Small intestine (tissue), 7 donors: ENCODE results near the gene ARID5B. TPM values are rescaled to one million over a fixed set of nuclear protein-coding genes. Genes with fewer than 3 reads are reported as not detected.

Source experiments
- DNase-seq, 2 donors: peaks; one replicate each; pipeline versions ENCODE4 v3.0.0 to v3.0.0-alpha.2; 2013
- FAIRE-seq: peaks from 2 replicates; lab custom pipeline; 2012; peaks lifted over from hg19 to GRCh38; lab: Jason Lieb, UNC
- H3K27ac ChIP-seq, 3 donors: one replicate each; pipeline ENCODE4 v1.5.1; 2013; ENCODE audit warnings: low read length in 2 of 3, mild to moderate bottlenecking in 2 of 3, control low read depth in 1 of 3, inconsistent platforms in 1 of 3, low read depth in 1 of 3, moderate library complexity in 1 of 3
- H3K27me3 ChIP-seq, 3 donors: one replicate each; pipeline ENCODE4 v1.6.1; 2013; ENCODE audit warnings: low read length in 3 of 3, inconsistent platforms in 1 of 3; ENCODE audit not compliant: control insufficient read depth in 3 of 3, insufficient read depth in 3 of 3
- H3K36me3 ChIP-seq, 3 donors: one replicate each; pipeline ENCODE4 v1.6.1; 2013; ENCODE audit warnings: low read length in 3 of 3, inconsistent platforms in 1 of 3, low read depth in 1 of 3, mild to moderate bottlenecking in 1 of 3, moderate library complexity in 1 of 3; ENCODE audit not compliant: control insufficient read depth in 3 of 3, insufficient read depth in 2 of 3
- H3K4me1 ChIP-seq, 3 donors: one replicate each; pipeline ENCODE4 v1.6.1; 2013; ENCODE audit warnings: low read length in 2 of 3, inconsistent platforms in 1 of 3, low read depth in 1 of 3, mild to moderate bottlenecking in 1 of 3, moderate library complexity in 1 of 3; ENCODE audit not compliant: control insufficient read depth in 3 of 3, insufficient read depth in 2 of 3
- H3K4me3 ChIP-seq, 3 donors: one replicate each; pipeline ENCODE4 v1.5.1; 2013; ENCODE audit warnings: low read length in 3 of 3, control low read depth in 1 of 3, inconsistent platforms in 1 of 3, low read depth in 1 of 3, mild to moderate bottlenecking in 1 of 3, moderate library complexity in 1 of 3
- H3K9me3 ChIP-seq, 2 donors: one replicate each; pipeline ENCODE4 v1.6.1; 2013; ENCODE audit warnings: low read depth in 1 of 2, low read length in 1 of 2; ENCODE audit not compliant: control insufficient read depth in 2 of 2, insufficient read depth in 1 of 2
- WGBS, 3 donors: extraction: QIAGEN DNeasy Blood & Tissue Kit; methylation state at CpG; one replicate each; pipeline ENCODE4 v1.1.7; 2013; 5-methylcytosine and 5-hydroxymethylcytosine counted together
- polyA plus RNA-seq, 4 donors: library from polyadenylated mRNA; stranded (reverse) in 3 of 4; unstranded in 1 of 4; fragments of 200-250 nt in 3 of 4; fragments of 120-200 nt in 1 of 4; gene quantifications; one replicate each; pipeline versions ENCODE4 v1.2.1 to v1.2.3, GENCODE V29; 2013
- donor health status: healthy with polysubstance abuse.
- donor health status: control.
- donor health status: control.
- donor health status: Bipolar disorder and iron deficiency.
- donor health status: healthy.

Gene ARID5B
- polyA plus RNA-seq, 4 donors, result 1.1 to 24.6 (median 6.7) TPM

GRCh38 chr10:62062752-62063512 lies 161.4 kb downstream of the ARID5B start:
- no peak overlapping the region for H3K4me3 ChIP-seq
- H3K4me1 ChIP-seq, result peaks cover 2 to 20% (median 6%) of the 10 kb centered on the region in 3 donors
- H3K9me3 ChIP-seq, result no peaks in the 10 kb centered on the region
- FAIRE-seq (no peak), DNase-seq (no peak)
- WGBS, 3 donors, result 81 to 90% (median 84%) methylated on average over 4 of the region's 4 CpGs
- peaks cover 0 to 14% (median 0%) of the 10 kb centered on the region in 3 donors for H3K36me3 ChIP-seq
- H3K27ac ChIP-seq, result no peak overlapping the region
- no peaks in the 10 kb centered on the region for H3K27me3 ChIP-seq

GRCh38 chr10:62063795-62064472 lies 162.4 kb downstream of the ARID5B start:
- H3K9me3 ChIP-seq, result no peaks in the 10 kb centered on the region
- no peak overlapping the region for H3K4me3 ChIP-seq
- WGBS, 3 donors, result 77 to 91% (median 88%) methylated on average over 3 of the region's 3 CpGs
- FAIRE-seq (no peak), DNase-seq (no peak)
- H3K27me3 ChIP-seq, result no peaks in the 10 kb centered on the region
- H3K36me3 ChIP-seq, result peaks cover 0 to 14% (median 0%) of the 10 kb centered on the region in 3 donors
- peak overlapping the region in 1 of 3 donors; percentile 12 for H3K27ac ChIP-seq
- H3K4me1 ChIP-seq, result peaks cover 0 to 14% (median 6%) of the 10 kb centered on the region in 3 donors

GRCh38 chr10:62067560-62067959 lies 166.1 kb downstream of the ARID5B start:
- FAIRE-seq, result no peak
- no peak overlapping the region for H3K27ac ChIP-seq

GRCh38 chr10:62068464-62068863 lies 167.0 kb downstream of the ARID5B start:
- Histone ChIP-seq H3K27me3 (no peaks in the 10 kb centered on the region), H3K36me3 (peaks cover 0 to 22% (median 4%) of the 10 kb centered on the region in 3 donors), H3K9me3 (no peaks in the 10 kb centered on the region), H3K4me1 (peaks cover 0 to 4% (median 2%) of the 10 kb centered on the region in 3 donors), H3K4me3 (no peak overlapping the region), H3K27ac (peak overlapping the region in 1 of 3 donors; percentile 34)
- WGBS, 3 donors, result 88 to 94% (median 89%) methylated on average over 7 of the region's 7 CpGs
- DNase-seq (no peak), FAIRE-seq (no peak)

More at GRCh38 chr10:62067560-62067959, 166.1 kb downstream of the ARID5B start:
- Histone ChIP-seq H3K36me3 (peaks cover 0 to 22% (median 4%) of the 10 kb centered on the region in 3 donors), H3K4me1 (peaks cover 0 to 4% (median 0%) of the 10 kb centered on the region in 3 donors), H3K4me3 (no peak overlapping the region), H3K9me3 (no peaks in the 10 kb centered on the region), H3K27me3 (no peaks in the 10 kb centered on the region)
- 96 to 100% (median 98%) methylated on average over 1 of the region's 1 CpG for WGBS, 3 donors
- DNase-seq, result no peak

GRCh38 chr10:62069452-62070178 lies 168.1 kb downstream of the ARID5B start:
- WGBS, 3 donors, result 94 to 98% (median 98%) methylated on average over 8 of the region's 8 CpGs
- Histone ChIP-seq H3K27ac (peak overlapping the region in 1 of 3 donors; percentile 33), H3K4me3 (no peak overlapping the region), H3K36me3 (peaks cover 0 to 24% (median 4%) of the 10 kb centered on the region in 3 donors), H3K27me3 (no peaks in the 10 kb centered on the region), H3K4me1 (peaks cover 0 to 4% (median 3%) of the 10 kb centered on the region in 3 donors), H3K9me3 (no peaks in the 10 kb centered on the region)
- no peak for DNase-seq
- FAIRE-seq, result no peak

GRCh38 chr10:62071846-62072281 lies 170.4 kb downstream of the ARID5B start:
- WGBS, 3 donors, result 83 to 96% (median 86%) methylated on average over 6 of the region's 6 CpGs
- no peak overlapping the region for H3K27ac ChIP-seq

GRCh38 chr10:62072901-62073300 lies 171.4 kb downstream of the ARID5B start:
- FAIRE-seq, result no peak
- H3K4me3 ChIP-seq, result no peak overlapping the region
- peaks cover 2 to 31% (median 4%) of the 10 kb centered on the region in 3 donors for H3K36me3 ChIP-seq
- no peak for DNase-seq
- no peak overlapping the region for H3K27ac ChIP-seq
- H3K9me3 ChIP-seq, result no peaks in the 10 kb centered on the region
- 84 to 100% (median 95%) methylated on average over 2 of the region's 2 CpGs for WGBS, 3 donors
- no peaks in the 10 kb centered on the region for H3K27me3 ChIP-seq
- H3K4me1 ChIP-seq, result peaks cover 0 to 7% (median 4%) of the 10 kb centered on the region in 3 donors

More at GRCh38 chr10:62071846-62072281, 170.4 kb downstream of the ARID5B start:
- Histone ChIP-seq H3K9me3 (no peaks in the 10 kb centered on the region), H3K4me3 (no peak overlapping the region), H3K27me3 (no peaks in the 10 kb centered on the region), H3K36me3 (peaks cover 2 to 35% (median 4%) of the 10 kb centered on the region in 3 donors), H3K4me1 (peaks cover 0 to 6% (median 4%) of the 10 kb centered on the region in 3 donors)
- DNase-seq (no peak), FAIRE-seq (no peak)

- Histone ChIP-seq H3K27me3 (no peaks in the 10 kb centered on the region), H3K27ac (no peak overlapping the region), H3K36me3 (peaks cover 2 to 34% (median 4%) of the 10 kb centered on the region in 3 donors), H3K4me3 (no peak overlapping the region), H3K4me1 (peaks cover 0 to 7% (median 4%) of the 10 kb centered on the region in 3 donors), H3K9me3 (no peaks in the 10 kb centered on the region)
- FAIRE-seq (no peak), DNase-seq (peak in 1 of 2 donors; percentile 43)
- 13 to 47% (median 29%) methylated on average over 3 of the region's 3 CpGs for WGBS, 3 donors
Measured at GRCh38 chr10:62073429-62073828, 171.9 kb downstream of the ARID5B start.
